GM19099 (cell line): ENCODE data around the gene INPP5J.

Experiments used
- POLR2A ChIP-seq: IDR thresholded peaks from 3 replicates; pipeline ENCODE4 v1.6.1; 2011; ENCODE audit warnings: low read depth; ENCODE audit not compliant: insufficient read length; ENCODE audit errors: extremely low read depth

INPP5J gene

GRCh38 chr22:31143537-31143936, 20.8 kb downstream of the INPP5J start:
- no peak for TF ChIP-seq POLR2A

- TF ChIP-seq POLR2A: no peak
Observed at GRCh38 chr22:31144223-31144622, 21.5 kb downstream of the INPP5J start.

GRCh38 chr22:31148488-31148887, 25.7 kb downstream of the INPP5J start:
- TF ChIP-seq POLR2A: no peak

GRCh38 chr22:31148953-31149627, 26.3 kb downstream of the INPP5J start:
- no peak for TF ChIP-seq POLR2A

GRCh38 chr22:31150615-31151014, 27.8 kb downstream of the INPP5J start:
- TF ChIP-seq POLR2A: no peak

- no peak for TF ChIP-seq POLR2A
Observed at GRCh38 chr22:31151872-31152271, 29.1 kb downstream of the INPP5J start.

- TF ChIP-seq POLR2A: no peak
Observed at GRCh38 chr22:31153357-31153756, 30.6 kb downstream of the INPP5J start.

- TF ChIP-seq POLR2A: no peak
Observed at GRCh38 chr22:31154975-31155374, 32.2 kb downstream of the INPP5J start.

- TF ChIP-seq POLR2A: no peak
Observed at GRCh38 chr22:31155422-31155821, 32.7 kb downstream of the INPP5J start.

GRCh38 chr22:31160328-31160978, 37.7 kb downstream of the INPP5J start:
- TF ChIP-seq POLR2A: no peak

- no peak for TF ChIP-seq POLR2A
Observed at GRCh38 chr22:31161386-31161785, 38.6 kb downstream of the INPP5J start.

- no peak for TF ChIP-seq POLR2A
Observed at GRCh38 chr22:31162015-31162765, 39.4 kb downstream of the INPP5J start.

GRCh38 chr22:31170971-31171370, 48.2 kb downstream of the INPP5J start:
- TF ChIP-seq POLR2A: no peak

- no peak for TF ChIP-seq POLR2A
Observed at GRCh38 chr22:31173386-31174145, 50.8 kb downstream of the INPP5J start.

GRCh38 chr22:31176923-31177322, 54.2 kb downstream of the INPP5J start:
- TF ChIP-seq POLR2A: no peak
